ENCODE results near the gene SHMT2.

The SHMT2 gene

GRCh38 chr12:57241402-57242310, 12.1 kb downstream of the SHMT2 start:
- DNase-seq = no peak

GRCh38 chr12:57242329-57242690, 12.8 kb downstream of the SHMT2 start:
- peak; percentile 66 for DNase-seq

GRCh38 chr12:57242691-57243454, 13.4 kb downstream of the SHMT2 start:
- DNase-seq = peak; percentile 76

GRCh38 chr12:57243521-57244311, 14.2 kb downstream of the SHMT2 start:
- DNase-seq = peak; percentile 83

- no peak for DNase-seq
These were observed 14.8 kb downstream of the SHMT2 start for GRCh38 chr12:57244312-57244696.

GRCh38 chr12:57247041-57247440, 17.5 kb downstream of the SHMT2 start:
- DNase-seq = no peak

- DNase-seq = no peak
These were observed 19.6 kb downstream of the SHMT2 start for GRCh38 chr12:57248934-57249742.

- no peak for DNase-seq
These were observed 21.0 kb downstream of the SHMT2 start for GRCh38 chr12:57250541-57250940.

- DNase-seq = no peak
These were observed 21.4 kb downstream of the SHMT2 start, which contains the start of gene STAC3 for GRCh38 chr12:57250956-57251355. TSS of gene STAC3 (minus strand) at chr12:57251187. CDS start at chr12:57249636, 1,551 bp downstream.

- no peak for DNase-seq
These were observed 25.2 kb downstream of the SHMT2 start for GRCh38 chr12:57254506-57255280.

GRCh38 chr12:57255916-57256315, 26.4 kb downstream of the SHMT2 start:
- no peak for DNase-seq

GRCh38 chr12:57258977-57259970, 29.8 kb downstream of the SHMT2 start:
- DNase-seq = no peak

GRCh38 chr12:57260366-57260765, 30.9 kb downstream of the SHMT2 start:
- DNase-seq = no peak

- DNase-seq = no peak
These were observed 31.9 kb downstream of the SHMT2 start for GRCh38 chr12:57261428-57261865.

- DNase-seq = no peak
These were observed 32.8 kb downstream of the SHMT2 start for GRCh38 chr12:57262126-57262822.

GRCh38 chr12:57263096-57263495, 33.6 kb downstream of the SHMT2 start:
- DNase-seq = no peak

- no peak for DNase-seq
These were observed 37.2 kb downstream of the SHMT2 start for GRCh38 chr12:57266681-57267080.

GRCh38 chr12:57268264-57268663, 38.8 kb downstream of the SHMT2 start:
- no peak for DNase-seq

GRCh38 chr12:57270966-57271470, 41.5 kb downstream of the SHMT2 start:
- no peak for DNase-seq

Measured in left hindlimb (tissue), 1 donor.